ENCODE data around the gene CKAP2L.

Gene CKAP2L

DNA sequence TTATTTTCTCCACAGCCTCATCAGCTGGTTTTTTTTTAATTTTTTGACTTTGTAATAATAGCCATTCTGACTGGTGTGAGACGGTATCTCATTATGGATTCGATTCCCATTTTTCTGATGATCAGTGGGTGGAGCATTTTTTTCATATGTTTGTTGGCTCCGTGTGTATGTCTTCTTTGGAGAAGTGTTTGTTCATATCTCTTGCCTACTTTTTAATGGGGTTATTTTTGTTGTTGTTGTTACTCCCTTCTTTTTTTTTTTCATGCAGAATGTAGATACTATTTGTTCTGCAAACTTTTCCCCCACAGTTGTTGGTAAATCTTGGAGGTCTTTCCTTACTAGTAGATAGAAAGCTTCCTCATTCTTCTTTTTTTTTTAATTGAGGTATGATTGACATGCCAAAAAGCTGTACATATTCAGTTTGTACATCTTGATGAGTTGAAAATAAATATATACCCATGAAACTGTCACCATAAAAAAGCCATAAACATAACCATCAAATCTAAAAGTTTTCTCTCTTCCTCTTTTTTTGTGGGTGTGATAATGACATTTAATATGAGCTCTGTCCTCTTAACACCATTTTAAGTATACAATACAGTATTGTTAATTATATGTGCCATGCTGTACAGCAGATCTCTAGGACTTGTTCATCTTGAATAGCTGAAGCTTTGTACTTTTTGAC lies 65.4 kb downstream of the CKAP2L start:
- TF ChIP-seq MAX (IDR thresholded peaks at IDR 0.05): no peak
- no peak for TF ChIP-seq RAD21 (IDR thresholded peaks at IDR 0.05; ENCODE audit: low read depth)
- no peak for TF ChIP-seq TCF12 (IDR thresholded peaks at IDR 0.05; ENCODE audit: low read depth)
- TF ChIP-seq NFIC (IDR thresholded peaks at IDR 0.05): no peak
- TF ChIP-seq USF1 (IDR thresholded peaks at IDR 0.05): no peak
- TF ChIP-seq TAF1 (IDR thresholded peaks at IDR 0.05; ENCODE audit: low read depth): no peak
- TF ChIP-seq TEAD4 (IDR thresholded peaks at IDR 0.05): no peak

- TF ChIP-seq USF1 (IDR thresholded peaks at IDR 0.05): no peak
- no peak for TF ChIP-seq EP300 (IDR thresholded peaks at IDR 0.05; ENCODE audit: borderline replicate concordance)
- no peak for TF ChIP-seq FOXM1 (IDR thresholded peaks at IDR 0.05; ENCODE audit: borderline replicate concordance, low read depth)
- TF ChIP-seq YY1 (IDR thresholded peaks at IDR 0.05; ENCODE audit: low read depth): no peak
- TF ChIP-seq REST (IDR thresholded peaks at IDR 0.05; ENCODE audit: low read depth): no peak
- TF ChIP-seq NFIC (IDR thresholded peaks at IDR 0.05): no peak
Measured at GRCh38 chr2:112694182-112694581, 70.2 kb downstream of the CKAP2L start.

- TF ChIP-seq EP300 (IDR thresholded peaks at IDR 0.05; ENCODE audit: borderline replicate concordance) (no peak), TCF12 (IDR thresholded peaks at IDR 0.05; ENCODE audit: low read depth) (no peak), CEBPB (IDR thresholded peaks at IDR 0.05) (no peak), MAX (IDR thresholded peaks at IDR 0.05) (no peak), TAF1 (IDR thresholded peaks at IDR 0.05; ENCODE audit: low read depth) (no peak), USF1 (IDR thresholded peaks at IDR 0.05) (no peak), YY1 (IDR thresholded peaks at IDR 0.05; ENCODE audit: low read depth) (no peak), EGR1 (IDR thresholded peaks at IDR 0.05) (no peak), FOXM1 (IDR thresholded peaks at IDR 0.05; ENCODE audit: borderline replicate concordance, low read depth) (no peak)
Measured at GRCh38 chr2:112693596-112693995, 70.8 kb downstream of the CKAP2L start.

DNA sequence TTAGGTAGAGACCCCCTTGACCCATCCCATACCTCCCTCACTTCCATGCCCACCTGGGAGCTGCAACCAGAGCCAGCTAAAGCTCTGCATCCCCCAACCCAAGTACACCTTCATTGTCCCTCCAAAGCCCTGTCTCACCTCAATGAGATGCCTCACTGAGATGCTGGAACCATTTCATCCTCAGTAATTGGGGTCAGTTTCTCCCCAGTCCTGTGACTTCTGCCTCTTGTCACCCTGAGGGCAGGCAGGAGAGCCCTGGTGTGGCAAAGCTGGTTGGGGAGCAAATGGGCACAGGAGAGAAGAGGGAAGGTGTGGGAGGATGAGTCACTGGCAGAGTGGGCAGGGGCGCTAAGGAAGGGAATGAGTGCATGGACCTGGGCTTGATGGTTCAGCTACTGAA lies 71.5 kb downstream of the CKAP2L start:
- TF ChIP-seq YY1 (IDR thresholded peaks at IDR 0.05; ENCODE audit: low read depth) (no peak), MAX (IDR thresholded peaks at IDR 0.05) (no peak), RAD21 (IDR thresholded peaks at IDR 0.05; ENCODE audit: low read depth) (no peak), REST (IDR thresholded peaks at IDR 0.05; ENCODE audit: low read depth) (no peak), ZBTB7A (IDR thresholded peaks at IDR 0.05; ENCODE audit: low read depth) (no peak), CEBPB (IDR thresholded peaks at IDR 0.05) (no peak), EP300 (IDR thresholded peaks at IDR 0.05; ENCODE audit: borderline replicate concordance) (no peak), TAF1 (IDR thresholded peaks at IDR 0.05; ENCODE audit: low read depth) (no peak), TCF12 (IDR thresholded peaks at IDR 0.05; ENCODE audit: low read depth) (no peak)

- TF ChIP-seq USF1 (IDR thresholded peaks at IDR 0.05): peak; percentile 33; the same call in 1 of the 2 replicates
- no peak for TF ChIP-seq TCF12 (IDR thresholded peaks at IDR 0.05; ENCODE audit: low read depth)
Measured at GRCh38 chr2:112692495-112692911, 71.9 kb downstream of the CKAP2L start.

DNA sequence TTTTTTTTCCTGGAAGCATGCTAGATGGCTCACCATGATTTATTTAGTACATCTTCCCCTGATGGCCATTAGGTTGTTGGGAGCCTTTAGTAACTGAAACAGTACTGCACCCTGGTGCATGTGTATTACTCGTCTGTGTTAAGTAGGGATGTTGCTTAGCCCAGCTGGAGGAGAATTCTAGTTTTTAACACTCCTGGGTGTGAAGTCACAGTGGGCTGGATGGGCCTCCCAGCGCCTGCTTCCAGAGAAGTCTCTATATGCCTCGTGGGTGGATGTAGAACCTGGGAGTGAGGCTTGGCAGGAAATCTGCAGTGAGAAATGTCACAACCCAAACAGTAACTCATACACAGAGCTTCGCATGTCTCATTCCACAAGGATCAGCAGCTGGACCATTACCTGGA lies 72.5 kb downstream of the CKAP2L start:
- no peak for TF ChIP-seq USF1 (IDR thresholded peaks at IDR 0.05)
- no peak for TF ChIP-seq MAX (IDR thresholded peaks at IDR 0.05)
- no peak for TF ChIP-seq CREB1 (IDR thresholded peaks at IDR 0.05; ENCODE audit: low read depth)
- TF ChIP-seq CEBPB (IDR thresholded peaks at IDR 0.05): no peak
- TF ChIP-seq TCF12 (IDR thresholded peaks at IDR 0.05; ENCODE audit: low read depth): no peak
- no peak for TF ChIP-seq ZBTB7A (IDR thresholded peaks at IDR 0.05; ENCODE audit: low read depth)
- no peak for TF ChIP-seq TEAD4 (IDR thresholded peaks at IDR 0.05)
- TF ChIP-seq FOXM1 (IDR thresholded peaks at IDR 0.05; ENCODE audit: borderline replicate concordance, low read depth): no peak
- no peak for TF ChIP-seq YY1 (IDR thresholded peaks at IDR 0.05; ENCODE audit: low read depth)
- no peak for TF ChIP-seq EGR1 (IDR thresholded peaks at IDR 0.05)
- TF ChIP-seq TAF1 (IDR thresholded peaks at IDR 0.05; ENCODE audit: low read depth): no peak
